ENCODE measurements around the gene IL36B. TPM values are rescaled to one million over a fixed set of nuclear protein-coding genes. Genes with fewer than 3 reads are reported as not detected.
A peak's percentile ranks its signal among the peaks of the same experiment; 100 is the strongest.

Gene IL36B
- total RNA-seq, 1 donor from 2014 or later: not detected

- no peak for DNase-seq
- Histone ChIP-seq H3K9me3 (no peaks in the 10 kb centered on the region), H3K4me3 (no peak overlapping the region), H3K4me1 (no peaks in the 10 kb centered on the region), H3K36me3 (no peaks in the 10 kb centered on the region), H3K27me3 (ENCODE audit: low read depth) (no peaks in the 10 kb centered on the region), H3K27ac (no peak overlapping the region)
- TF ChIP-seq, protein P1, sequence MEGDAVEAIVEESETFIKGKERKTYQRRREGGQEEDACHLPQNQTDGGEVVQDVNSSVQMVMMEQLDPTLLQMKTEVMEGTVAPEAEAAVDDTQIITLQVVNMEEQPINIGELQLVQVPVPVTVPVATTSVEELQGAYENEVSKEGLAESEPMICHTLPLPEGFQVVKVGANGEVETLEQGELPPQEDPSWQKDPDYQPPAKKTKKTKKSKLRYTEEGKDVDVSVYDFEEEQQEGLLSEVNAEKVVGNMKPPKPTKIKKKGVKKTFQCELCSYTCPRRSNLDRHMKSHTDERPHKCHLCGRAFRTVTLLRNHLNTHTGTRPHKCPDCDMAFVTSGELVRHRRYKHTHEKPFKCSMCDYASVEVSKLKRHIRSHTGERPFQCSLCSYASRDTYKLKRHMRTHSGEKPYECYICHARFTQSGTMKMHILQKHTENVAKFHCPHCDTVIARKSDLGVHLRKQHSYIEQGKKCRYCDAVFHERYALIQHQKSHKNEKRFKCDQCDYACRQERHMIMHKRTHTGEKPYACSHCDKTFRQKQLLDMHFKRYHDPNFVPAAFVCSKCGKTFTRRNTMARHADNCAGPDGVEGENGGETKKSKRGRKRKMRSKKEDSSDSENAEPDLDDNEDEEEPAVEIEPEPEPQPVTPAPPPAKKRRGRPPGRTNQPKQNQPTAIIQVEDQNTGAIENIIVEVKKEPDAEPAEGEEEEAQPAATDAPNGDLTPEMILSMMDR (IDR thresholded peaks at IDR 0.05): no peak
- intact Hi-C loops (cut with DNase I): no loop called here
- ATAC-seq: no peak
Observed at GRCh38 chr2:113075030-113075429, 22.4 kb upstream of the IL36B start.

DNA sequence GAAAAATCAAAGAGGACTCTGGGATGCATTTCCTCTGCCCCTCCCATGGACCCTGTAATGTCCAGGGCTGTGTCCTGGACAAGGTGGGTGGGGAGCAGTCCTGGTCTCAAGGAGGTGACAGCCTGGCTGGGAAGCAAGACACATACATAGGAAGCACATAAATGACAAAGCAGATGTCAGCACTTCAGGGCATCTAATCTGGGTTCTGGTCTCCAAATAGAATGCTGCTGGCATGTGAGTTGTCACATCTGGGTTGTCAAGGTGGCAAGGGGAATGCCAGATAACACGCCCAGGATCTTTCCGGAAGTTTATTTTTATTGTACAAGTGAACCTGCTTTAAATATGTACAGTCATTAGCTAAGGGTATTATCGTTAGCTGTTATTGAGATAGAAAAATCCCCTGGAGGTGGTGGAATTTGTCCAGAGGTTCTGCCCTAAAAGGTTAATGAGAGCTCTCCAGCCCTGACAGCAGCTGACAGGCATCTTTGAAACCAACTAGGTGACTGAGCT is 20.7 kb upstream of the IL36B start:
- DNase-seq (no peak), ATAC-seq (no peak)
- Histone ChIP-seq H3K36me3 (no peaks in the 10 kb centered on the region), H3K4me1 (no peaks in the 10 kb centered on the region), H3K27me3 (ENCODE audit: low read depth) (no peaks in the 10 kb centered on the region), H3K4me3 (no peak overlapping the region), H3K9me3 (no peaks in the 10 kb centered on the region), H3K27ac (no peak overlapping the region)
- TF ChIP-seq, protein P1 (IDR thresholded peaks at IDR 0.05): no peak
- intact Hi-C loops (cut with DNase I): no loop called here

GRCh38 chr2:113072584-113072983 is 19.9 kb upstream of the IL36B start:
- H3K36me3 ChIP-seq: no peaks in the 10 kb centered on the region
- DNase-seq (no peak), ATAC-seq (no peak)
- H3K27ac ChIP-seq: no peak overlapping the region
- no peaks in the 10 kb centered on the region for H3K4me1 ChIP-seq
- TF ChIP-seq, protein P1 (IDR thresholded peaks at IDR 0.05): no peak
- intact Hi-C loops (cut with DNase I): no loop called here
- no peak overlapping the region for H3K4me3 ChIP-seq
- H3K9me3 ChIP-seq: no peaks in the 10 kb centered on the region
- H3K27me3 ChIP-seq (ENCODE audit: low read depth): no peaks in the 10 kb centered on the region

DNA sequence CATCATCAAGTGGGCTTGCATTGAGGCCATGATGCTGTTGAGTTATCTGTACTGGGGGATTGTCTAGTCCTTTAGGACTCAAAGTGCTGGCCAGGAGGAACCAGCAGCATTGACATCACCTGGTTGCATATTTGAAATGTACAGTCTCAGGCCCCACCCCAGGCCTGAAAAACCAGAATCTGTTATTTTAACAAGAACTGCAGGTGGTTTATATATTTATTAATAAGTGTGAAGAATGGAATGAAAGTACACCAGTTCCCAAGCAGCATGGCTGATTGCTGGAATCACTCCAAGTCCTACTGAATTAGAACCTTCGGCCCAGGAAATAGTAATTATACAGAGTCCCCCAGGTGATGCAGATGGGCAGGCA is 17.9 kb upstream of the IL36B start:
- intact Hi-C loops (cut with DNase I): no loop called here
- no peaks in the 10 kb centered on the region for H3K27me3 ChIP-seq (ENCODE audit: low read depth)
- H3K27ac ChIP-seq: no peak overlapping the region
- ATAC-seq (no peak), DNase-seq (no peak)
- TF ChIP-seq, protein P1 (IDR thresholded peaks at IDR 0.05): no peak
- no peaks in the 10 kb centered on the region for H3K36me3 ChIP-seq
- no peak overlapping the region for H3K4me3 ChIP-seq
- H3K4me1 ChIP-seq: no peaks in the 10 kb centered on the region
- H3K9me3 ChIP-seq: no peaks in the 10 kb centered on the region

DNA sequence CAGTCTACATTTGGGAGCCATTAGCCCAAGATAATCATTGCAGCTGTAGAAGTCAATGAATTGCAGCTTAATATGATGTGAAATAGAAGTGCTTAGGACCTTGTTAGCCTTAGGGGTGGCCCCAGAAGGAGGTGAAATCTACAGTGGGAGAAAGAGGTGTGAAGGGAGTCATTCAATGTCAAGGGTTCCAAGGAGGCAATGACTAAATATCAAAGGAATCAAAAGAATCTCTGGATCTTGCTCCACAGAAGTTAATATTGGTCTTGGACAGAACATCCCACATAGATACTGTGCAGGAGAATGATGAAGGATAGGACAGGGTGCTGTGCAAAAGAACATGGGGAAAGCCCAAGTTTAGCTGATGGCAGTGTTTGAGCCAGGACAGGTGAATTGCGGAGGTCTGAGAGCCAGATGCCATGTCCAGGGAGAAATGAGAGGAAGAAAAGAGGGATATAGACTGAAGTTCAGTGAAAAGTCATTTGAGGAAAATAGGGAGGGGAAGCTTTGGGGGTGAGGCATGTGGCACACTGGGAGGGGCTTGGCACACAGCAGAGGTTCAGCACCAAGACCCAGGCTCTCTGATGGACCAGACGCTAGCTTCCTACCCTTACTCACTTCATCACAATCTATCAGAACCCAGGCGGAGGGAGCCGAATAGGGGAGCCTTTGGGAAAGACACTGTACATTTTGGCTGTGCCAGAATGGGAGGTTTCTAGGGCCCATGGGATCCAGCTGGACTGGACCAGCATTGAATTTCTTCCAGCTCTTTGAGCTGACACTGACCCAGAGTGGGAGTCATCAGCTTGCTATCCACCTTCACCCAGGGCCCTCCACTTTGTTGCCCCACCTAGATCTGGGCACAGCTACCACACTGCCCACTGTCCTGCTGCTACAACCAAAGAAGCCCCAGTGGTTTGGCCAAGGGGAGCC is 17.3 kb upstream of the IL36B start:
- Histone ChIP-seq H3K27me3 (ENCODE audit: low read depth) (no peaks in the 10 kb centered on the region), H3K27ac (no peak overlapping the region), H3K4me3 (no peak overlapping the region), H3K4me1 (no peaks in the 10 kb centered on the region), H3K36me3 (no peaks in the 10 kb centered on the region), H3K9me3 (no peaks in the 10 kb centered on the region)
- peak in 1 of 2 donors; percentile 16 for ATAC-seq
- no peak for DNase-seq
- TF ChIP-seq, protein P1 (IDR thresholded peaks at IDR 0.05): no peak
- intact Hi-C loops (cut with DNase I): no loop called here
